Measurements from ENCODE around the gene FGF4. TPM values are rescaled to one million over a fixed set of nuclear protein-coding genes. Genes with fewer than 3 reads are reported as not detected.

Gene FGF4
- total RNA-seq, 2 donors from 2014 or later, result 0.27 to 3.5 TPM

DNA sequence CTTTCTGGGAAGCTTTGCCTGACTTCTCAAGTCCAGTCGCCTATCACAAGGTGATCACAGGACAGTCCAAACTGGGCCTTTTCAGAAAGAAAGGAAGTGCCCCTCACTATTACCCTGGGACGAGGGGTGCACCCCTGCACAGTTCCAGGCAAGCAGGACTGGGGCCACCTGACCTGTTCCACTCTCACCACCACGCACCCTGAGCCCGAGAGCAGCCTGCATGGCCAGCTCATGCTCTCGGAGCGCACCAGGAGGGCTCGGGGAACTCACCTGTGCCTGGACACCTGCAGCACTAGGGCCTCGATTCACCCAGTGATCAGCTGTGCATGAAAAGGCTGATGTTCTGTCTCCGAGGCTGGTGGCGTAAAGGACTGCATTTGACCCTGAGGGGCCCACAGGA is 12.8 kb upstream of the FGF4 start:
- Histone ChIP-seq H3K9me3 (ENCODE audit: control insufficient read depth, low read length) (no peaks in the 10 kb centered on the region), H3K36me3 (ENCODE audit: control insufficient read depth, insufficient read depth, low read length) (no peaks in the 10 kb centered on the region), H3K4me1 (ENCODE audit: control insufficient read depth, insufficient read depth, low read length) (no peaks in the 10 kb centered on the region), H3K27ac (ENCODE audit: low read depth, low read length) (no peak overlapping the region), H3K27me3 (ENCODE audit: control insufficient read depth, insufficient read depth, low read length, poor library complexity, severe bottlenecking) (no peaks in the 10 kb centered on the region), H3K4me3 (ENCODE audit: low read length) (no peak overlapping the region), H3K9ac (ENCODE audit: extremely low read depth, low read length, poor library complexity, severe bottlenecking) (no peak overlapping the region)
- Mint-ChIP-seq H3K36me3 (ENCODE audit: low read depth) (no peaks in the 10 kb centered on the region), H3K4me1 (no peaks in the 10 kb centered on the region), H3K9me3 (no peaks in the 10 kb centered on the region), H3K27me3 (ENCODE audit: insufficient read depth) (no peaks in the 10 kb centered on the region), H3K4me3 (no peak overlapping the region), H3K27ac (no peak overlapping the region)
- TF ChIP-seq, protein P1, sequence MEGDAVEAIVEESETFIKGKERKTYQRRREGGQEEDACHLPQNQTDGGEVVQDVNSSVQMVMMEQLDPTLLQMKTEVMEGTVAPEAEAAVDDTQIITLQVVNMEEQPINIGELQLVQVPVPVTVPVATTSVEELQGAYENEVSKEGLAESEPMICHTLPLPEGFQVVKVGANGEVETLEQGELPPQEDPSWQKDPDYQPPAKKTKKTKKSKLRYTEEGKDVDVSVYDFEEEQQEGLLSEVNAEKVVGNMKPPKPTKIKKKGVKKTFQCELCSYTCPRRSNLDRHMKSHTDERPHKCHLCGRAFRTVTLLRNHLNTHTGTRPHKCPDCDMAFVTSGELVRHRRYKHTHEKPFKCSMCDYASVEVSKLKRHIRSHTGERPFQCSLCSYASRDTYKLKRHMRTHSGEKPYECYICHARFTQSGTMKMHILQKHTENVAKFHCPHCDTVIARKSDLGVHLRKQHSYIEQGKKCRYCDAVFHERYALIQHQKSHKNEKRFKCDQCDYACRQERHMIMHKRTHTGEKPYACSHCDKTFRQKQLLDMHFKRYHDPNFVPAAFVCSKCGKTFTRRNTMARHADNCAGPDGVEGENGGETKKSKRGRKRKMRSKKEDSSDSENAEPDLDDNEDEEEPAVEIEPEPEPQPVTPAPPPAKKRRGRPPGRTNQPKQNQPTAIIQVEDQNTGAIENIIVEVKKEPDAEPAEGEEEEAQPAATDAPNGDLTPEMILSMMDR (conservative IDR thresholded peaks at IDR 0.05), result no peak
- no peak for DNase-seq
- 91 to 92% methylated on average over 9 to 10 of the region's 10 CpGs for WGBS, 2 experiments (ENCODE audit: insufficient coverage in 1 of 2, insufficient read length in 1 of 2)

DNA sequence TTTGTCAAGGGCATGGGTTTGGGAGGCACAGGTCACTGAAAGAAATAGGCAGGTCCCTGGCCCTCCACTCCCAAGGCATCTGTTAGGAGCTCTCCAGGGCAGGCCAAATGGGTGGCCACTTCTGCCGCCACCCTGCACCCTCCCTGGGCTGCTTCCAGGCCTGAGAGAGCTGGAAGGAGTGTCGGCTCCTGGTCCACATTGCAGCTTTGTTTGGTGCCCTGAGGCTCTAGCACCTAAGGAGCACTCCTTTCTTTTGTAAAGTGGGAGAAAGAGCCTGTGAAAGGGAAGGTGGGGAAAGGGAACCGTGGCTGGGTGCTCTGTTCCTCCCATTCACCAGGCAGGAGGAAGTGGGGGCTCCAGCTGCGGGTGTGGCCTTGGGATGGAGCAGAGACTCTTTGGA is 12.3 kb upstream of the FGF4 start:
- H3K36me3 ChIP-seq (ENCODE audit: control insufficient read depth, insufficient read depth, low read length), result no peaks in the 10 kb centered on the region
- Mint-ChIP-seq H3K4me1 (no peaks in the 10 kb centered on the region), H3K4me3 (no peak overlapping the region), H3K27ac (no peak overlapping the region), H3K27me3 (ENCODE audit: insufficient read depth) (no peaks in the 10 kb centered on the region), H3K9me3 (no peaks in the 10 kb centered on the region), H3K36me3 (ENCODE audit: low read depth) (no peaks in the 10 kb centered on the region)
- H3K9ac ChIP-seq (ENCODE audit: extremely low read depth, low read length, poor library complexity, severe bottlenecking), result no peak overlapping the region
- no peak overlapping the region for H3K4me3 ChIP-seq (ENCODE audit: low read length)
- H3K27me3 ChIP-seq (ENCODE audit: control insufficient read depth, insufficient read depth, low read length, poor library complexity, severe bottlenecking), result no peaks in the 10 kb centered on the region
- no peak overlapping the region for H3K27ac ChIP-seq (ENCODE audit: low read depth, low read length)
- H3K4me1 ChIP-seq (ENCODE audit: control insufficient read depth, insufficient read depth, low read length), result no peaks in the 10 kb centered on the region
- TF ChIP-seq, protein P1 (conservative IDR thresholded peaks at IDR 0.05), result no peak
- WGBS, 2 experiments (ENCODE audit: insufficient coverage in 1 of 2, insufficient read length in 1 of 2), result 63 to 65% methylated on average over 3 to 4 of the region's 4 CpGs
- H3K9me3 ChIP-seq (ENCODE audit: control insufficient read depth, low read length), result no peaks in the 10 kb centered on the region
- DNase-seq, result peak; percentile 62

DNA sequence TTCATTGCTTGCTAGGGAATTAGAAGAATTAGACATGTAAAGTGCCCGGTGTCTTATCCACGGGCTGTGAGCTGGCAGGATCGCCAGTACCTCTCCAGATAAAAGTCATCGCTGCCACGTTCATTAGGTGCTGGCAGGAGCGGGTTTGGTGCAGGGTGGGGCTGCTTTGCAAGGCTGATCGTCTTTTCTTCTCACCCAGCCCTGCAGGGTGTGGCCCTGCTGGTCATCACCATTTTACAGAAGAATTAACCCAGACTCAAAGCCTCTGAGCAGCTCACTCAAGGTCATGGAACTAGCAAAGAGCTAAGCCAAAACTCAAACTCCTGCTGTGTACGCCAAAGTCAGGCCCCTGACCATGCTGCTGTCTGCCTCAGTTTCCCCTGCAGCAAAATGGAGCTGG is 6.1 kb upstream of the FGF4 start:
- 84 to 87% methylated on average over 6 to 8 of the region's 8 CpGs for WGBS, 2 experiments (ENCODE audit: insufficient coverage in 1 of 2, insufficient read length in 1 of 2)
- peaks cover 11% of the 10 kb centered on the region for H3K27me3 ChIP-seq (ENCODE audit: control insufficient read depth, insufficient read depth, low read length, poor library complexity, severe bottlenecking)
- no peaks in the 10 kb centered on the region for H3K9me3 ChIP-seq (ENCODE audit: control insufficient read depth, low read length)
- no peaks in the 10 kb centered on the region for H3K4me1 Mint-ChIP-seq
- no peaks in the 10 kb centered on the region for H3K9me3 Mint-ChIP-seq
- TF ChIP-seq, protein P1 (conservative IDR thresholded peaks at IDR 0.05), result no peak
- no peak overlapping the region for H3K27ac Mint-ChIP-seq
- no peaks in the 10 kb centered on the region for H3K4me1 ChIP-seq (ENCODE audit: control insufficient read depth, insufficient read depth, low read length)
- no peaks in the 10 kb centered on the region for H3K36me3 ChIP-seq (ENCODE audit: control insufficient read depth, insufficient read depth, low read length)
- H3K27me3 Mint-ChIP-seq (ENCODE audit: insufficient read depth), result peaks cover 20% of the 10 kb centered on the region
- no peak overlapping the region for H3K9ac ChIP-seq (ENCODE audit: extremely low read depth, low read length, poor library complexity, severe bottlenecking)
- H3K4me3 Mint-ChIP-seq, result no peak overlapping the region
- no peak for DNase-seq
- no peak overlapping the region for H3K27ac ChIP-seq (ENCODE audit: low read depth, low read length)
- no peaks in the 10 kb centered on the region for H3K36me3 Mint-ChIP-seq (ENCODE audit: low read depth)
- H3K4me3 ChIP-seq (ENCODE audit: low read length), result no peak overlapping the region
